ENCODE measurements around the gene CNNM3.

GRCh38 chr2:96816836-96817702, 1.0 kb downstream of the CNNM3 start:
- no peak for TF ChIP-seq CTCF (IDR thresholded peaks at IDR 0.05; ENCODE audit: poor library complexity)
- TF ChIP-seq EZH2phosphoT487 (IDR thresholded peaks at IDR 0.05; ENCODE audit: low read depth, severe bottlenecking, unreplicated experiment): no peak
- TF ChIP-seq EZH2 (IDR thresholded peaks at IDR 0.05; ENCODE audit: borderline replicate concordance): no peak

Measured in hepatocyte (in vitro differentiated cells).